Measurements from ENCODE around the gene OPHN1.

OPHN1 gene

GRCh38 chrX:68433155-68433980 is at the start of gene OPHN1:
OPHN1 (minus strand) TSS chrX:68433495; CDS start chrX:68433020, 475 bp downstream.
- Mint-ChIP-seq H3K27ac (peak within 1 kb of the TSS; percentile 85 to 93 (median 91)), H3K9me3 (no peaks in the 10 kb centered on the region), H3K27me3 (ENCODE audit: low read depth) (no peaks in the 10 kb centered on the region), H3K4me3 (peak within 1 kb of the TSS; percentile 93 to 95 (median 93)), H3K4me1 (peaks cover 28% of the 10 kb centered on the region), H3K36me3 (ENCODE audit: low read depth) (peaks cover 8% of the 10 kb centered on the region)
- TF ChIP-seq CTCF (IDR thresholded peaks at IDR 0.05; ENCODE audit: unreplicated experiment in 3 of 3): no peak

- Mint-ChIP-seq H3K4me3 (no peak overlapping the region), H3K4me1 (no peaks in the 10 kb centered on the region), H3K36me3 (ENCODE audit: low read depth) (no peaks in the 10 kb centered on the region), H3K27me3 (ENCODE audit: low read depth) (peaks cover 3% of the 10 kb centered on the region), H3K27ac (no peak overlapping the region), H3K9me3 (peaks cover 9% of the 10 kb centered on the region)
- no peak for TF ChIP-seq CTCF (IDR thresholded peaks at IDR 0.05; ENCODE audit: unreplicated experiment in 3 of 3)
These were observed 47.7 kb upstream of the OPHN1 start for GRCh38 chrX:68480969-68481368.

- no peaks in the 10 kb centered on the region for H3K36me3 Mint-ChIP-seq (ENCODE audit: low read depth)
- H3K27ac Mint-ChIP-seq: no peak overlapping the region
- no peaks in the 10 kb centered on the region for H3K4me1 Mint-ChIP-seq
- peaks cover 4% of the 10 kb centered on the region for H3K27me3 Mint-ChIP-seq (ENCODE audit: low read depth)
- H3K4me3 Mint-ChIP-seq: no peak overlapping the region
- peaks cover 4% of the 10 kb centered on the region for H3K9me3 Mint-ChIP-seq
- no peak for TF ChIP-seq CTCF (IDR thresholded peaks at IDR 0.05; ENCODE audit: unreplicated experiment in 3 of 3)
These were observed 31.5 kb upstream of the OPHN1 start for GRCh38 chrX:68464796-68465195.

- H3K27me3 Mint-ChIP-seq (ENCODE audit: low read depth): peaks cover 4% of the 10 kb centered on the region
- no peak for TF ChIP-seq CTCF (IDR thresholded peaks at IDR 0.05; ENCODE audit: unreplicated experiment in 3 of 3)
- H3K9me3 Mint-ChIP-seq: peaks cover 4% of the 10 kb centered on the region
- H3K4me3 Mint-ChIP-seq: no peak overlapping the region
- H3K27ac Mint-ChIP-seq: no peak overlapping the region
- H3K36me3 Mint-ChIP-seq (ENCODE audit: low read depth): no peaks in the 10 kb centered on the region
- no peaks in the 10 kb centered on the region for H3K4me1 Mint-ChIP-seq
These were observed 30.6 kb upstream of the OPHN1 start for GRCh38 chrX:68463880-68464279.

GRCh38 chrX:68462653-68463052 is 29.4 kb upstream of the OPHN1 start:
- peaks cover 4% of the 10 kb centered on the region for H3K27me3 Mint-ChIP-seq (ENCODE audit: low read depth)
- TF ChIP-seq CTCF (IDR thresholded peaks at IDR 0.05; ENCODE audit: unreplicated experiment in 3 of 3): peak; percentile 52 to 60 (median 57)

GRCh38 chrX:68462197-68462596 is 28.9 kb upstream of the OPHN1 start:
- H3K9me3 Mint-ChIP-seq: no peaks in the 10 kb centered on the region
- H3K4me1 Mint-ChIP-seq: no peaks in the 10 kb centered on the region
- H3K27me3 Mint-ChIP-seq (ENCODE audit: low read depth): no peaks in the 10 kb centered on the region
- H3K4me3 Mint-ChIP-seq: no peak overlapping the region
- H3K36me3 Mint-ChIP-seq (ENCODE audit: low read depth): no peaks in the 10 kb centered on the region
- no peak overlapping the region for H3K27ac Mint-ChIP-seq
- no peak for TF ChIP-seq CTCF (IDR thresholded peaks at IDR 0.05; ENCODE audit: unreplicated experiment in 3 of 3)

More at GRCh38 chrX:68462653-68463052, 29.4 kb upstream of the OPHN1 start:
- H3K27ac Mint-ChIP-seq: no peak overlapping the region
- no peaks in the 10 kb centered on the region for H3K4me1 Mint-ChIP-seq
- no peaks in the 10 kb centered on the region for H3K36me3 Mint-ChIP-seq (ENCODE audit: low read depth)
- H3K9me3 Mint-ChIP-seq: peaks cover 3% of the 10 kb centered on the region
- no peak overlapping the region for H3K4me3 Mint-ChIP-seq
